ENCODE measurements around the gene MYO16.

- TF ChIP-seq POLR2AphosphoS5 (IDR thresholded peaks at IDR 0.05; ENCODE audit: insufficient read depth in 1 of 2, low read depth in 1 of 2) (no peak), CTCF (IDR thresholded peaks at IDR 0.05) (no peak), POLR2A (IDR thresholded peaks at IDR 0.05) (no peak)
Measured at GRCh38 chr13:109123971-109124370, 494.6 kb downstream of the MYO16 start.
